HG03439 (cell line): ENCODE results near the gene NRSN1.
A peak's percentile ranks its signal among the peaks of the same experiment; 100 is the strongest.

Experiments
- ATAC-seq: cut with Tn5 transposase; IDR thresholded peaks from one replicate; pipeline ENCODE4 v1.9.1; 2021; ENCODE audit warnings: mild to moderate bottlenecking, moderate library complexity; ENCODE audit not compliant: unreplicated experiment

Gene NRSN1, protein sequence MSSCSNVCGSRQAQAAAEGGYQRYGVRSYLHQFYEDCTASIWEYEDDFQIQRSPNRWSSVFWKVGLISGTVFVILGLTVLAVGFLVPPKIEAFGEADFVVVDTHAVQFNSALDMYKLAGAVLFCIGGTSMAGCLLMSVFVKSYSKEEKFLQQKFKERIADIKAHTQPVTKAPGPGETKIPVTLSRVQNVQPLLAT

DNA sequence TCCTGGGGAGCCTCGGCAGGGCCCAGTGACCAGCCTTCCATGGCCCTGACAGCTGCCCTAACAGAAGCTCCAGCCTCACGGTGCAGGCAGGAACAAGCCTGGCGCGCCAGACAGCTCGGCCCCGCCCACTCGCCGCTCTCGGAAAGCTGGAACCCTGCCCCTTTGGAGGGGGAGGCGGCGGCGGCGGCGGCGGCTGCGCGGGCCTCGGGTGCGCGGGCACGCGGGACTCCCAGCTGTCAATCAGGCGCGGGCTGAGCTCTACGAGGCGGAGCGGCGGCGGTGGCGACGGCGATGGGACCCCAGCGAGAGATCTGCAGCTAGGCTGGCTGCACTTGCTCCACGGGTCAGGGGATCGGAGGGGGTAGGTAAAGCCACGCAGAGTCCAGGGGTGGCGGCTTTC, at the start of gene NRSN1:
Gene NRSN1 (plus strand): TSS at position 236 of the 400 bp plus-strand sequence. CDS start 8,113 bp downstream, outside the sequence.
- ATAC-seq, result no peak

DNA sequence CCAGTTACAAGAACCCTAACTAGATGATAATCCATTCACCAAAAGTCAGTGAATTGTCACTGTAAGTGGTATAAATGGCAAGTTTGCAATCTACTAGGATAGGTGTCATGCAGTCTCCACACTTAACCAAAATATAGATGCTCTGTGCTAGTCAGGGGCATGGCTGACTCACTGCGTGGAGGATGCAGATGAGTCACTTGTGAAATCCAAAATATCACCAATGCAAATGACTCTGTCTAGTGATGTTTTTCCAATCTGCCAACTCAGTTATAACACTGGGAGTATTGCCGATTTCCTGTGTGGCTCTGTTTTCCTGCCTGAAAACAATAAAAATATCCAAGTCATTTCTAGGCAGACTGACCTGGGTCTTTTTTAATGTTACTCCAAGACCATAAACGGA, 47.8 kb upstream of the NRSN1 start:
- ATAC-seq, result no peak

DNA sequence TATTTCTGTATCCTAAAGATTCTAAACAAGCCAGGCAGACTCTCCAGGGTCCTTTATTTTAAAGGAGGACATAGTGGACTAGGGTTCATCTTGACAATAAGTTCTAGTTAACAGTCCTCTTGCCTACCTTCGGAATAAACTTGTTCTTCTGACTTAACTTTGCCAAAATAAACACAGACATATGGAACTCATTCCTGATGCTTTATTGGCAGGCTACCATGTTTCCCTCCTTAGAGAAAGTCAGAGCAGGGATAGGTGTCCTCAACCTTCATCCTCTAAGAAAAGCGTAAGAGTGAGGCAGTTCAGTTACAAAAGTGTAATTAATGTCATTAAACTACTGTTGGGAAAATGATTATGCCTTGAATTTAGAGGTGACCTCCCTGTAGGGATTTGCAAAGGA, 46.9 kb upstream of the NRSN1 start:
- ATAC-seq, result no peak

DNA sequence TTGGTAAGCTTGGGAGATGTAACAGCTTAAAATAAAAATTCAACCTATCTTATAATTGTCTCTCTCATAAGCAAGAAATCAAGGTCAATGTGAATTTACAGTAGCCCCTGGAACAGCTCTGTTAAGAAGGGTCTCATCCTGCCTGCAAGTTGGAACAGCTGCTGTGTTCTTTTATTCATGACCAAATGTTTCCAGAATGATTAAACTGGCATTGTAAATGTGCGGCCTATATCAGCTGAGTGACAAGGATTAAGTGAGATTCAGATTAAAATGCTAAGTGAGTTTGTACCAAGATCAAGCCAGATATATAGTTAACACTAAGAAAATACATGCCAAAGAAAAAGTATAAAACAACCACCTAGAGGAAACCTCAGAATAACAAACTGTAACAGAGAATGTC, 45.3 kb upstream of the NRSN1 start:
- ATAC-seq, result no peak

DNA sequence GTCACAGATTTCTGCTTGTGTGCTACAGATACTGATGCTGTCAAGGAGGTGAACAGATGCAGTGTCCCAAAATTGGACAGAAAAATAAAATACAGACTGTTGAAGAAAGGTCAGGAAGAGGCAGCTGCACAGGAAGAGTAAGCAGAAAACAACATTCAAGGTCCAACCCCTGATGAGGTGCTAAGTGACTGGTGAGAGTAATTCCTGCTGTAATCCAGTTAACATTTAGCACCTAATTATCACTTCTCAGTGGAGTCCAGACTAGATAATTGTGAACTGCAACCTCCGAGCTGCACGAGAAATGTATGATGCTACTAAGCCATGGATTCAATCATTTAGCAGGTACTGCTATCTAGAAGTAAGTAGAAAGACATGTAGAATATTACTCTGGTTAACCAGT, 36.3 kb upstream of the NRSN1 start:
- no peak for ATAC-seq

DNA sequence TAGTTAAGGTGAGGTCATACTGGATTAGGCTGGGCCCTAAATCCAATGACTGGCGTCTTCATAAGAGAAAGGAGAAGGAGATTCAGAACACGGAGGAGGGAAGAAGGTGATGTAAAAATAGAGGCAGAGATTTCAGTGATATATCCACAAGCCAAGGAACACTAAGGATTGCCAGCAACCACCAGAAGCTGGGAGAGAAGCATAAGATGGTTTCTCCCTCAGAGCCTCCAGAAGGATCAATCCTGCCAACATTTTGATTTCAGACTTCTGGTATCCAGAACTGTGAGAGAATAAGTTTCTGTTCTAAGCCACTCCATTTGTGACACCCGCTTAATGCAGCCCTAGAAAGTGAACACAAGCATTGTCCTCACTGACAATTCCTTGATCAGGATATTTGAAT, 33.6 kb upstream of the NRSN1 start:
- ATAC-seq, result no peak

DNA sequence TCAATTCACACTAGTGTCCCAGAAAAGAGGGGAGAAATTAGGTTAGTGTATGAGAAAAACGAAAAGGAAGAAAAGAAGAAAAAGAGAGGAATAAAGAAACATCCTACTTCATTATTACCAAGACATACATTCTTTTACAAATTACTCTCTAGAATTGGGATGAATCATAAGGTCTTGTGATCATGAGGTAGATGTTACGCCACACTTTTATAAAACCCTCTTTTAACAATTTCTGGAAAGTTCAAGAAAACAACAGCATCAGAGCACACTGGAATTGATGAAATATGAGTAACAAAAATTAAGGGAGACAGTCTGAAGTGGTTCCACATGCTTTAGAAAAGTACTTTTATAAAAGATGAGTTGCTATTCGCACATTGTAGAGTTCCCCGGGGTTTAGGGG, 32.6 kb upstream of the NRSN1 start:
- ATAC-seq, result no peak

DNA sequence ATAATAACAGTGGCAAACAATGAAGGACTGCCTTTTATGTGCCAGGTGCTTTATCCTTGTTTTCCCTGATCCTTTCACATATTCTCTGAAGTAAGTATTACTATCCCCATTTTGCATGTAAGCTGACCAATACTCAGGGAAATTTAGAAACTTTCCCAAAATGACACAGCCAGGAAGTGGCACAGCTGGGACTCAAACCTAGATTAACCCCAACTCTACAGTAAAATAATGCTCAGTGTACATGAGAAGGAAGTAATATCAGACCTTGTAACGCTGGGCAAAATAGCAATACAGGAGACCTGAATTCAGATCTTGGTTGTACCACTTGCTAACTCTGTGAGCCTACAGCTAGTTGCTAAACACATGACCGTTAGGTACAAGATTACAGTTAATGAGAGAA, 26.8 kb upstream of the NRSN1 start:
- no peak for ATAC-seq

DNA sequence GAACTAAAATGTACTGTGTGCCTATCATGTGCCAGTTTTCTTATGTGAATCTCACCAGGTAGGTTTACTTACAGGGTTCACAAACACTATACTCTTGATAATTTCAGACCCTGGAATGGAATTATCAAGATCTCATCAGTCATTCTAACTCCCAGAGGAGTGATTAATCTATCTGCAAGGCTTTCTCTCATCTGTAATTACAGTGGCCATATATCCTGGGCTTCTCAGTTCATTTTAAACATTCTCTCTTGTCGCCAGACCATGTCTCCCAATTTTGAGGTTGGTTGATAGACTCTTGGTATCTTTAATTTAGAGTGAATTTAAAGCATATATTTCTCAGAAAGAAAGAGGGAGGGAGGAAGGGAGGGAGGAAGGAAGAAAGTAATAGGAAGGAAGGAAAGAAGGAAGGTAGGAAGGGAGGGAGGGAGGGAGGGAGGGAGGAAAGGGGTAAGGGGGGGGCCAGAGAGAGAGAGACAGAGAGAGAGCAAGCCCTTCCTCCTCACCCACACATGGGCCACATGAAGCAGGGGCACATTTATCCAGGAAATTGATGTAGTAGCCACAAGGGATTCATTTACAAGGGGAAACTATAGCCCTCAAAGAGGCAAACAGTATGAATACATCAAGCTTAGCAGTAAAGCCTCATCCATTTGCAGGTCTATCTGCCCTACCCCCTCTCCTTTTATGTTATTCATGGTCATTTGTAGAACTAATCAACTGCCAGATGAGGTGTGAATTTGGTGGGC, 25.8 kb upstream of the NRSN1 start:
- ATAC-seq, result no peak

DNA sequence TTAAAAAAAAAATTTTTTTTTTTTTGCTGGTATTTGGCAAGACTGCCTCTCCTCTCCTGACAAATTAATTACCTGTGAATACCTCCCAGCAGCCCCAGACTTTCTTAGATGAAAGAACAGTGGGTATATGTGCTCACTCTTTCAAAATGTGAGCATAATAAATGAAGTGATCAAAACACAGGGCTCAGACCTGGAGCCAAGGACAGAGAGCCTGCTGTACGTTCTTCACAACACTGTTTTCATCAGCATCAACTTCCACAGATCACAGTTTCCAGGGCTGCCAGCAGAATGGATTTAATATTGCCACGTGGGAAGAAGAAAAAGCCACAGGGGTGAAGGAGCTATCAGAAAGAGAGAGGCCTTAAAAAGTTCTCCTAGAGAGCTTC, 25.3 kb upstream of the NRSN1 start:
- no peak for ATAC-seq

DNA sequence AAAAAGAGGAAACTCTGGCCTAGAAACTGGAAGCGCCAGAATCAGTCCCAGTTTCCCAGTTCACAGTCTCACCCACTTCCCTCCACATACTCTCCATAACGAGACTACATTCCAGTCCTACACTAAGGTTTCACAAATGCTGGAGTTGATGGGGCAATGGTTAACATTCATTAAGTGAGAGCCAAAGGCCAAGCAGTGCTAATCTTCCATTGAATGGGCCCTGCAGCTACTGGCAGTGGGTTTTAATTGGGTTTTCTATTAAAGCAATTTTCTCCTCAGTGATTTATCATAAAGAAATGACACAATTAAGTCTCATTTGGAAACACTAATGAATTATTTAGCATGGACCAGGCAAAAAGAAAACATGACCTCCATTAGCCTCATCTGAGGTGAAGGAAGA, 20.8 kb upstream of the NRSN1 start:
- no peak for ATAC-seq

DNA sequence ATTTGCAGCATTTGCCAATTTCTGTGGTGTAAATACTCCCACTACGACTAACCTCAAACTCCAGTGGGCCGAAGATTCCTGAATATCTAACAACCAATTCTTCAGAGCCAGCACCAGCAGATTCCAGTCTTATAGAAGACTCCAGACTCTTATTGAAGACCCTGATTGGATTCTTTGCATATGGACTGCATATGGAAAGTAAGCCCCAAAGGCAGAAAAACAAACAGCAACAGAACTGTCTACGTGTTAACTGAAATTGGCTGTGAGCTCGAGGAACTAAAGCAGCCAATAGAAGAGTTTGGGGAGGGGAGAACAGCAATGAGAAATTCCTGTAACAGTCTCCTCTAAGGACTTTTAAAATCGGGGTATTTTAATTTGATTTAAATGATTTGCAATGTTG, 19.7 kb upstream of the NRSN1 start:
- ATAC-seq, result no peak

DNA sequence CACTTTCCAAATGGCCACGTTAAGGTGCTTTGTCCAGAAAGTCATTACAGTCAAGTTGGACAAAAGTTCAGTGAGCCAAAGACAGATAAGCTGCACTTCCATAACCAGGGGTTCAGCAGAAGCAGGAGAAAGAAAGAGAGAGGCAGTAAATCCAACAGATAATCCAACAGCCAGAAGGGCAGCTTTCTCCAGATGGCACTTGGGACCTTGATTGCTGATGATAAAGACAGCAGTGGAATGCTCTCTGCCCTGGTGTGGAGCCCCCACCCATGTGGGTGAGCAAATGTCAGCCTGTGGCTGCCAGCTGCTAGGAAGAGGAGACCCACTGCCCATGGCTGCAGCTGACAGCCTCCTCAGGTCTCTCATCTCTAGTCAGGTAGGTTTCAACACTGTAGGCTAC, 18.7 kb upstream of the NRSN1 start:
- no peak for ATAC-seq

DNA sequence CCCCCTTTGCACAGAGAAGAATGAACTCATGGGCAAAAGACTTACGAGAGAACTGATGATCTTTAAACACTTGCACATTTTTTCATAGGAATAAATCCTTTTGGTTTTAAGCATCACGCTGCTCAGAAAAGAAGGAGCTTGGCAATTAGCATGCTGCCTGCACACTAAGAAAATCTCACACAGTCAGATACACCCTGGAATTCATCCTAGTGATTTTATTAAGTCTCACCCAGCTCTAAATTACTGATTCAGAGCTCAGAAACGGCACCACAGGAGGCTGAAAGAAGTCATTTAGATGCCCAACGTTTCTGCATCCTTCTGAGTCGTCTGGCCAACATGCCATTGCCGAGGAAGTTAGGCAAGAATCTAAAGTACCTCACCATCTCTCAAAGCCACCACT, 18.0 kb upstream of the NRSN1 start:
- ATAC-seq, result no peak

DNA sequence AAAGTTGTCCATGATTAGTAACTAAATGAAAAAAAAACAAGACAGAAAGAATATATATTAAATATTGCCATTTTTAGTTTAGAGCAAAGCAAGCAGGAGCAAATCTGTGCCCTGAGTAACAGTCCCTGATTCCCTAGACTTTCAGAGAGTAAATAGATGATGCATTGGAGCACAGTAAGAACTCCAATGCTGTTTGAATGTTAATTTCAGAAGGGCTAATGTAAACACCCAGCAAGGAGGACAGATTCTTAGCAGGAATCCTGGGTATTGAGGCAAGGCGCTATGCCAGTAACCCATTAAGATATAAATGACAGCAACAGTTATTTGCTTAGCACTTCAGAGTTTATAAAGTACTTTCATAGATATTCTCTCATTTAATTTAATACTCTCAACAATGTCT, 15.6 kb upstream of the NRSN1 start:
- no peak for ATAC-seq

DNA sequence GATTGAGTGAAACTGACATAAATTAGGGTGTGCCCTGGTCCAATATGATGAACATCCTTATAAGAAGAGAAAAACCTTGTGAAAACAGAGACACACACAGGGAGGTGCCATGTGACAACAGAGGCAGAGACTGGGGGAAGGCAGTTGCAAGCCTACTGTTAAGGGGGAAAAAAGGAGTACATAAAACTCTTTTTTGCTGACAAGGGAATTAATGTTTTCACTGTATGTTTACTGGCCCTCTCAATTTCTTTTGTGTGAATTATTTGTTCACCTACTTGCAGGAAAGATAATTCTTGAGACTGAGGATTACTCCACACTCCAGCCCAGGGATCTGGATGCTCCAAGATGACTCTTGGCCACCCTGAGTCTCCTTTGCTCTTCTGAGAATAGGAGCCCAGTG, 12.1 kb upstream of the NRSN1 start:
- no peak for ATAC-seq

DNA sequence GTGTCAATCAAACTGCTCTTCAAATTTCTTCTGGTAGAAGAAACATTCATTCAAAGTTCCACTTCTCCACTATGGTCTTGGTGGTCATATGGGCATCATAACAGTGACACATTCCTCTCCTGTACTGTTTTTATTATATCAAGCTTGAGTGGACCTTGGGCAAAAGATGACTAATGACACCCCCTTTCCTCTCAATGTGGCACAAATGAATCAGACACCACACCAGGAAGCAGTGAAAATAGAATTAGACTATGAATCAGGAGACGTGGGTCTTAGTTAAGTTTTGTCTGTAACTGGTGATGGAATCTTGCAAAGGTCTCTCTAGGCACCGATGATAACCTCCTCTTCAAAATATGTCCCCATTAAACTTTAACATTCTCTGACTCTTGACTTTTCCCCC, 9.0 kb upstream of the NRSN1 start:
- ATAC-seq, result no peak

DNA sequence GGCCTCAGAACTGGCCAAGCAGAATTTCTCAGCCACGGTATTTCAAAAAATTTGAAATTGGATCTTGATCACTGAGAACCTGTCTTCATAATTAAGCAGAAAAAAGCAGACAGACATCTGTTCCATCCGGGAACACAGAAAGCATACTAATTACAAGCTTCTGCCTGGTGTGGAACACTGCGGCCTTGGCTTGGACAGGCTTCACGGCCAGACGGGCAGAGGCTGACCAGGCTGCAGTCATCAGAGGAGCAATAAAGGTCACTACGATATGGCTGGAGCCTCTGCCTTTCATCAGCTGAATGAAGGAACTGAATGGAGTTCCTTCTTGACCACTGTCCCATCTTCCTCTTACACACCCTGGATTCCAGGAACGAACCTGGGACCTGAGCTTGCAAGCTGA, 3.9 kb upstream of the NRSN1 start:
- no peak for ATAC-seq

DNA sequence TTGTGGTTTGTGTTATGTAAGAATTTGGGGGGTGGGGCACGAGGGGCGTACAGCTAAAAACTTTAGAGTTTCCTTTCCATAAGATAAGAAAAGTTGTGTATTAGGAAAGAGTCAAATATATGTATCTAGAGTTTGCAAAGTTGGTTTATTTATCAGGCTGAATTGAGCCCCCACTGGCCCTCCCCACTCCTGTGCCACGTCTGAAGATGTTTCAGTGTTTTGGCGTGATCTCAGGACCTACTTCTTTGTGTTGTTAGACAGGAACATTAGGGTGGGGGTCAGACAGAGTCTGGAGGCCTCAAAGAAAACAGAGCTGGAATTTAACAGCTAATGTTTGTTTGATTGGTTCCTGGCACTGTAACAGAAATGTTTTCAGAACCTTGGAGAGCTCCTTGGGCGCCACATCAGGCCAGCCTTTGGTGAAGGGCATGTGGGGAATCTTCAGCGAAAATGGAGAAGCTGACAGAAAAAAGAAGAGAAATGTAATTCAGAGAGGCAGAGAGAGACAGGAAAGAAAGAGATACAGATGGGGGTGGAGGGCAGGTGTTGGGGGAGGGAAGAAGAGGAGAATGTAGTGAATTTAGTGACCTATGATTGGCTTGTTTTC, 674 bp downstream of the NRSN1 start:
- peak; percentile 70 for ATAC-seq

DNA sequence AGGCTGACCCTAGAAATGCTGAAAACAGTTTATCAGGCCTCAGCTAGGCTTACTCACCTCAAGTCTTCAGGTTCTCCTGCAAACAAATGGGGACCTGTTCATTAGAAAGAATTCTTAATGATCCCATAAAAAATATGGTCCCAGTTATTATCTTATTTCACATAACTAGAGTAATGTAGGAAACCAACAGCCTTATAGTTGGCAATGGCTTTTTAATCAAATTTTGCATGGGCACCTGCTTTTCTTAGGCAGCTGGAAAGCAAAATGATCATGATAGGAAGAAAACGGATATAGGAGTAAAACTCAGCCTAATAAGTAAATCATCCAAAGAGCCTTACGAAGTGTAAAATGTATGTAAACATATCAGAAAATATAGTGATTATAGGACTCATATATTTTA, 1.3 kb downstream of the NRSN1 start:
- ATAC-seq, result no peak

DNA sequence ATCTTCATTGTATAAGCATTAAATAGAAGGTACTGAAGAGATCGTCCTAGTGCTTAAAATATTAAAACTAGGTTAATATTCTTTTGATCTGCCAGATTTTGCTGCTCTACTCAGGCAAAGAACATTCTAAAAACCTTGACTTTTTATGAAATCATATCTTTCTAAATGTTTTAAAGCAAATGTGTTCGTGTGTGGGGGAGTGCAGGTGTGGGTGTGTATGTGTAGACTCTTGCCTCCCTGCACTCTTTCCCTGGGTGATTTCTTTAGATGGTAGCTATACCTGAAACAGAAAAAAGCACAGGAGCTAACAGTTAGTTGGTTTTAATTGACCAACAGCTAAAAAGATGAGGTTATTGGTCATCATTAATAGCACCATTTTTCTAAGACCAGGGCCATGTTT, 5.7 kb downstream of the NRSN1 start:
- ATAC-seq, result no peak

DNA sequence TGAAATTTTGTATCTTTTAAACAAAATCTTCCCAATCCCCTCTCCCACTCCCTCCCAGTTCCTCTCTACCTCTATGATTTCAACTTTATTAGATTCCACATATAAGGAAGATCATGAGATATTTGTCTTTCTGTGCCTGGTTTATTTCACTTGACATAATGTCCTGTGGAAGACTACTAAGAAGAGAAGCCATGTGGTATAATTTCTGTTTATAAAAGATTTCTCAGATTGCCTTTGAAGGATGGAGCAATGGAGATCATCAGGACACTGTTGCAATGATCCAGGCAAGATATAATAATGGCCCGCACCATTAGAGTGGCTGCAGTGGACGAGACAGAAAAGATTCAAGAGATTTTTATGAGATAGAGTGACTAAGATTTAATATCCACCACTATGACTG, 13.1 kb downstream of the NRSN1 start:
- ATAC-seq, result no peak

DNA sequence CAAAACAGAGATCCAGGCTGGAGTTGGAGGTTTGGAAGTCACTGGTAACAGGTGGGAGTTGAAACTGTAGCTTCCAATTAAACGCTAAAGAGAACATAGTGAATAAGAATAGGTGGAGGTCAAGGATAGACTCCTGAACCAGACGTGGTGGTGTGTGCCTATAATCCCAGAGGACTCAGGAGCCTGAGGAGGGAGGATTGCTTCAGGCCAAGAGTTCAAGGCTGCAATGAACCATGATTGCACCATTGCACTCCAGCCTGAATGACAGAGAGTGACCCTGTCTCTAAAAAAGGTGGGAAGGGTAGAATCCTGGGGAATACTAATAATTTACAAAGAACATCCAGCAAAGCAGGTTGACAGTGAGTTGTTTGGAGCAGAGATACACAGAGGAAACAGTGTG, 13.6 kb downstream of the NRSN1 start:
- ATAC-seq, result no peak
